Activated CD4-positive, alpha-beta T cell treated with anti-CD3 and anti-CD28 coated beads, Interleukin-2, amount 10 ng/mL, durations not matched to agents 24 days and 14 days (primary cell): Measurements from ENCODE around the gene GRSF1. TPM values are rescaled to one million over a fixed set of nuclear protein-coding genes. Genes with fewer than 3 reads are reported as not detected.
"Not testable (repeated sequence)": the region's sequence is repeated elsewhere in the genome, so short reads cannot be mapped to it uniquely, and the experiment has no call there.

Experiments
- DNase-seq: peaks from one replicate; pipeline ENCODE4 v3.0.0; 2022
- H3K27ac Mint-ChIP-seq: one replicate; pipeline ENCODE4 v1.8.0; 2022; ENCODE audit warnings: mild to moderate bottlenecking, mixed read lengths
- H3K27me3 Mint-ChIP-seq: one replicate; pipeline ENCODE4 v1.8.0; 2022; ENCODE audit warnings: mixed read lengths
- H3K36me3 Mint-ChIP-seq: one replicate; pipeline ENCODE4 v1.8.0; 2022; ENCODE audit warnings: low read depth, mild to moderate bottlenecking, mixed read lengths
- H3K4me1 Mint-ChIP-seq: one replicate; pipeline ENCODE4 v1.8.0; 2021; ENCODE audit warnings: mixed read lengths
- H3K4me3 Mint-ChIP-seq: one replicate; pipeline ENCODE4 v1.8.0; 2022; ENCODE audit warnings: mild to moderate bottlenecking, moderate library complexity, mixed read lengths
- H3K9me3 Mint-ChIP-seq: one replicate; pipeline ENCODE4 v1.8.0; 2021; ENCODE audit warnings: mixed read lengths
- intact Hi-C: fragments of 100-400 bp; cut with micrococcal nuclease; formaldehyde crosslinking; loops from one replicate; pipeline ENCODE4 v1.15.1; 2023
- total RNA-seq: library from RNA; stranded (reverse); gene quantifications from 2 replicates; pipeline ENCODE4 v1.2.3, GENCODE V29; 2022

GRSF1 gene
- total RNA-seq, 1 donor from 2014 or later, result 122 TPM

DNA sequence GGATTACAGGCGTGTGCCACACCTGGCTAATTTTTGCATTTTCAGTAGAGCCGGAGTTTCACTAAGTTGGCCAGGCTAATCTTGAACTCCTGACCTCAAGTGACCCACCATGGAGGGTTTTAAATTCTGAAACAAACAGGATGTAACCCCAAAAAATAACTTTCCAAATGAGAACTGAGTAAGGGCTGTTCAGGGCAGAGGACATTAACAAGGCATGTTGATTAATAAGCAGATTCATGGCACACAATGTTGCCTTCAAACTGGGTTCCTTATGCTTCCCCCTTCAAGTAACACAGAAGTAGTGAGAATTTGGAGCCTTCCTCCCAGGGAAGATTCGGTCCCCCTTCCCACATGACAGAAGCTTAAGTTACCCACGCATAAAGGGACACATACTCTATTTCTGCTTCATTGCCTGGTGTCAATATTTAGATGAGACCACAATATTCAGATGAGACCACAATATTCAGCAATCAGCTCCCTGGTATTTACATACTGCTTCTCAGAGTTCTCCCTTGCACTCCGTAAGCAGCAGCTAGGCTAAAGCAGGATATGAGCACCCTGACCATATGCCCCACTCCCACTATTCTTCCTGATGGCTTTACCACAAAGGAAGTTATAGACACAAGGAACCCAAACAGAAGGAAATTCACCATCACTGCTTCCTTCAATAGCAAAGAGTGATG lies 21.4 kb downstream of the GRSF1 start:
- no peak for DNase-seq
- Mint-ChIP-seq H3K36me3 (peaks cover 50% of the 10 kb centered on the region), H3K27me3 (no peaks in the 10 kb centered on the region), H3K9me3 (no peaks in the 10 kb centered on the region), H3K4me1 (peaks cover 16% of the 10 kb centered on the region), H3K4me3 (no peak overlapping the region), H3K27ac (peak overlapping the region; percentile 8)
- intact Hi-C loops, result no loop called here

DNA sequence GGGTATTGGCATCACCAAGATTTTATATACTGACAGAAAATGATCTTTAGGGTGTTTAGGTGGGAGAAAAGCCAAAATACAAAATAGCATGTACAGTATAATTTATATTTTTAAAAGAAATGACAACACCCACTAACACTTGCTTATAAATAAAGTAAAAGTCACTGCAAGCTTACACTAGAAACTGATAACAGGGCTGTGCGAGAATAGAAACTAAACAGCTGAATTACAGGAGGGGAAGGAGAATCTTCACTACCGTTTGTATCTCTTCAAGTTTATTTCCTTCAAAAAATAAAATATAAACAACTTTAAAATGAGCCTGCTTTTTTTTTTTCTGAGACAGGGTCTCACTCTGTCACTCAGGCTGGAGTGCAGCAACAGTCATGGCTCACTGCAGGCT lies 22.8 kb downstream of the GRSF1 start:
- no peak for DNase-seq
- no peaks in the 10 kb centered on the region for H3K9me3 Mint-ChIP-seq
- H3K4me1 Mint-ChIP-seq, result peaks cover 16% of the 10 kb centered on the region
- intact Hi-C loops, result no loop called here
- H3K27ac Mint-ChIP-seq, result no peak overlapping the region
- H3K4me3 Mint-ChIP-seq, result no peak overlapping the region
- H3K36me3 Mint-ChIP-seq, result peaks cover 38% of the 10 kb centered on the region
- H3K27me3 Mint-ChIP-seq, result no peaks in the 10 kb centered on the region

DNA sequence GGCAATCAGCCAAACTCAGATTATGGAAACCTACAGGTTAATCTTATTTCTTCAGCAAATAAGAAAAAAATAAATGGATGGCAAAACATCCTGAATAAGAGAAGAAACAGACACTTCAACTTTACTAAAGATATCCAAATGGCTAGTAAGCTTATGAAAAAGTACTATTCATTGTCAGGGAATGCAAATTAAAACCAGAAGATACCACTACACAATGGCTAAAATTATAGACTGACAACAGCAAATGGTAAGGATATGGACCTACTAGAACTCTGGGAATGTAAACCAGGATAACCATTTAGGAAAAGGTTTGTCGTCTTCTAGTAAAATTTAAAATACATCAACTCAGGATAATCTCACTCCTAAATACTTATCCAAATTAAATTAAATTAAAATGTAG lies 24.3 kb downstream of the GRSF1 start:
- intact Hi-C loops, result no loop called here

DNA sequence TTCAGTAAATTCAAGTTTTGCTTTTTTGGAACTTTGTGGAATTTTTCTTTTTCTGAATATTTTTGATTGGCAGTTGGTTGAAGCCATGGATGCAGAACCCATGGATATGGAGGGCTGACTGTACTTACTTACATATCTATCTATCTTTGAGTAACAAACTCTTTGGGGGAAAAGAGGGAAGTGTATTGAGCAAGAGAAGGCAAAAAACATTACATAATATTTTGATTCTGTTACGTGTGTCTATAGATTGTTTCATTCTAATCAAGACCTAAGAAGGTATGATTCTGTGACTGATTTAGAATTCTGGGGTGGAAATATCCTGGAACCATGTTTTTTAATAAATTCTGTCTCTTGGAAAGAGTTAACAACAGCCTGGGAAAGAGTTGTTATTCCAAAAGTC lies 31.5 kb downstream of the GRSF1 start:
- H3K4me1 Mint-ChIP-seq, result no peaks in the 10 kb centered on the region
- H3K36me3 Mint-ChIP-seq, result no peaks in the 10 kb centered on the region
- no peak overlapping the region for H3K4me3 Mint-ChIP-seq
- no peak for DNase-seq
- no peaks in the 10 kb centered on the region for H3K27me3 Mint-ChIP-seq
- intact Hi-C loops, result no loop called here
- no peak overlapping the region for H3K27ac Mint-ChIP-seq
- H3K9me3 Mint-ChIP-seq, result no peaks in the 10 kb centered on the region

More for the DNA sequence above, 24.3 kb downstream of the GRSF1 start:
- Mint-ChIP-seq H3K36me3 (peaks cover 31% of the 10 kb centered on the region), H3K9me3 (no peaks in the 10 kb centered on the region), H3K27ac (no peak overlapping the region), H3K27me3 (no peaks in the 10 kb centered on the region), H3K4me3 (no peak overlapping the region), H3K4me1 (peaks cover 16% of the 10 kb centered on the region)
- DNase-seq, result no peak

DNA sequence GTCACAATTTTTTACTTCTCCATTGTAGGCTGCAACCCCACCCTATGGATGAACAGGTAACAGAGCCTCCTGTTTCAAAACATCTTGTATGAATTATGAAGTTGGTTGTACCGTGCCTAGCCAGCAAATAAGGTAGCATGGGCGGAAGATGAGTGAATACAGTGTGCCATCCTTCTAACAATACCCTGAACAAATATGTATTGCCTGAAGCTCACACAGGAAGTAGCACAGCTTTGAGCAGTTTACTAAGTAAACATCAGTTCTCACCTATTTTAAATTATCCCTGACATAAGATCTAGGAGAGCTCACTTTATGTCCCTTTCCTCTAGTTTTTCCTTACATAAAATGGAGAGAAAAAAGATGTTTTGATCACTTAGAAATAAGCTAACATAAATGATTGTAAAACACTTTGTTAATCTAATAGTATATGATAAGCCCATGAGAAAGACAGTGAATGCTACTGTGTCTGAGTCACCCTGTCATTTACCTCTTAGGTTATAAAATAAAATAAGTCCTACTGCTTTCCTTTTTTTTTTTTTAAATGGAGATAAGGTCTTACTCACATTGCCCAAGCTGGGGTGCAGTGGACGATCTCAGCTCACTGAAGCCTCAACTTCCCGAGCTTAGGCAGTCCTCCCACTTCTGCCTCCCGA lies 36.6 kb downstream of the GRSF1 start:
- no peak overlapping the region for H3K4me3 Mint-ChIP-seq
- H3K27ac Mint-ChIP-seq, result no peak overlapping the region
- no peaks in the 10 kb centered on the region for H3K9me3 Mint-ChIP-seq
- intact Hi-C loops, result loop anchor here (5.0 kb wide), 3 partner anchors 34 to 96 kb away; partner anchors contain the start of gene GRSF1
- H3K4me1 Mint-ChIP-seq, result peaks cover 16% of the 10 kb centered on the region
- no peak for DNase-seq
- no peaks in the 10 kb centered on the region for H3K27me3 Mint-ChIP-seq
- H3K36me3 Mint-ChIP-seq, result no peaks in the 10 kb centered on the region

- intact Hi-C loops, result loop anchor here (1.0 to 5.0 kb wide), 5 partner anchors 36 to 113 kb away; partner anchors contain the start of genes GRSF1 and UTP3
- peaks cover 16% of the 10 kb centered on the region for H3K4me1 Mint-ChIP-seq
These were observed 38.4 kb downstream of the GRSF1 start for GRCh38 chr4:70801265-70801809.

DNA sequence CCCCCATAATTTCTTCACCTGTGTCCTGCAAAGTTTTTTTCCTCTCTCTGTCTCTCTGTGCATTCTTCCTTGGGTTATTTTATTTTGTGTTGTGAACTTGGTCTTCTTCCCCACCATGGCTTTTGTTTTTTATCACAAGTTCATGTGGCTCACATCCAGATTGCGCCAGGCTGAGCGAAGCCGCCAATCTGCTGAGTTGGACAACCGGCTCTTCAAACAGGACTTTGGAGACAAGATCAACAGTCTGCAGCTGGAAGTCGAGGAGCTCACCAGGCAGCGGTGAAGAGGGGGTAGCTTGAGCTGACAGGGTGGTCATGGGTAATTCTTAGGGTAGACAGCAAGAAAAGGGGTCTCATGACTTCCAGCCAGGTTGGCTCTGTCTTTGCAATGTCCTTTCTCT lies 46.1 kb downstream of the GRSF1 start:
- Mint-ChIP-seq H3K9me3 (no peaks in the 10 kb centered on the region), H3K36me3 (peaks cover 8% of the 10 kb centered on the region), H3K27ac (no peak overlapping the region), H3K27me3 (no peaks in the 10 kb centered on the region), H3K4me1 (peaks cover 2% of the 10 kb centered on the region), H3K4me3 (no peak overlapping the region)
- DNase-seq, result no peak
- intact Hi-C loops, result no loop called here

More at GRCh38 chr4:70801265-70801809, 38.4 kb downstream of the GRSF1 start:
- H3K27me3 Mint-ChIP-seq, result no peaks in the 10 kb centered on the region
- no peaks in the 10 kb centered on the region for H3K9me3 Mint-ChIP-seq
- H3K36me3 Mint-ChIP-seq, result peaks cover 3% of the 10 kb centered on the region
- H3K27ac Mint-ChIP-seq, result peak overlapping the region; percentile 74
- H3K4me3 Mint-ChIP-seq, result peak overlapping the region; percentile 21
- peak; percentile 65 for DNase-seq

- intact Hi-C loops, result no loop called here
- H3K4me3 Mint-ChIP-seq, result no peak overlapping the region
- peaks cover 10% of the 10 kb centered on the region for H3K36me3 Mint-ChIP-seq
- no peaks in the 10 kb centered on the region for H3K9me3 Mint-ChIP-seq
- H3K4me1 Mint-ChIP-seq, result peaks cover 2% of the 10 kb centered on the region
- DNase-seq, result no peak
- no peak overlapping the region for H3K27ac Mint-ChIP-seq
- H3K27me3 Mint-ChIP-seq, result no peaks in the 10 kb centered on the region
These were observed 51.0 kb downstream of the GRSF1 start for GRCh38 chr4:70788733-70789132.

GRCh38 chr4:70787496-70787895 lies 52.2 kb downstream of the GRSF1 start:
- Mint-ChIP-seq H3K4me1 (peaks cover 2% of the 10 kb centered on the region), H3K4me3 (no peak overlapping the region), H3K36me3 (peaks cover 10% of the 10 kb centered on the region), H3K9me3 (no peaks in the 10 kb centered on the region), H3K27me3 (no peaks in the 10 kb centered on the region), H3K27ac (no peak overlapping the region)
- no peak for DNase-seq
- intact Hi-C loops, result no loop called here

DNA sequence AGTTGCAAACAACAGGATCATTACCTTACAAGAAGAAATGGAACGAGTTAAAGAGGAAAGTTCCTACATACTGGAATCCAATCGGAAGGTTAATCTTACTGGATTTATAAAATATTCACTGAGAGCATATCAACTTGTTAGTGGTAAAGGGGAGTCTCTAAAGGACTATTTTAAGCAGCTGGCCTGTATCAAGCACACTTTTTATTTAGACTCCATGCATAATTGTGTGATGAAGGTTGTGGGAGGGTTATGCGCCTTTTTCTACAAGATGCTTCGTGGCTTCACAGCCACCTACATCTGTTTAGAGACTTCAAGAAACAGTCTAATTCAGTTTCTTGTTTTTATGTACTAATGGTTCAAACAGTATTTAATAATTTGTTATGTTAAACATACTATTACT lies 56.6 kb downstream of the GRSF1 start:
- Mint-ChIP-seq H3K4me1 (no peaks in the 10 kb centered on the region), H3K27ac (no peak overlapping the region), H3K27me3 (no peaks in the 10 kb centered on the region), H3K9me3 (no peaks in the 10 kb centered on the region), H3K36me3 (peaks cover 3% of the 10 kb centered on the region), H3K4me3 (no peak overlapping the region)
- no peak for DNase-seq
- intact Hi-C loops, result no loop called here

GRCh38 chr4:70778888-70779422 lies 60.7 kb downstream of the GRSF1 start:
- H3K36me3 Mint-ChIP-seq, result no peaks in the 10 kb centered on the region
- no peak for DNase-seq
- H3K27ac Mint-ChIP-seq, result no peak overlapping the region
- no peaks in the 10 kb centered on the region for H3K27me3 Mint-ChIP-seq
- H3K4me1 Mint-ChIP-seq, result peaks cover 2% of the 10 kb centered on the region
- H3K4me3 Mint-ChIP-seq, result no peak overlapping the region
- no peaks in the 10 kb centered on the region for H3K9me3 Mint-ChIP-seq
- intact Hi-C loops, result no loop called here

DNA sequence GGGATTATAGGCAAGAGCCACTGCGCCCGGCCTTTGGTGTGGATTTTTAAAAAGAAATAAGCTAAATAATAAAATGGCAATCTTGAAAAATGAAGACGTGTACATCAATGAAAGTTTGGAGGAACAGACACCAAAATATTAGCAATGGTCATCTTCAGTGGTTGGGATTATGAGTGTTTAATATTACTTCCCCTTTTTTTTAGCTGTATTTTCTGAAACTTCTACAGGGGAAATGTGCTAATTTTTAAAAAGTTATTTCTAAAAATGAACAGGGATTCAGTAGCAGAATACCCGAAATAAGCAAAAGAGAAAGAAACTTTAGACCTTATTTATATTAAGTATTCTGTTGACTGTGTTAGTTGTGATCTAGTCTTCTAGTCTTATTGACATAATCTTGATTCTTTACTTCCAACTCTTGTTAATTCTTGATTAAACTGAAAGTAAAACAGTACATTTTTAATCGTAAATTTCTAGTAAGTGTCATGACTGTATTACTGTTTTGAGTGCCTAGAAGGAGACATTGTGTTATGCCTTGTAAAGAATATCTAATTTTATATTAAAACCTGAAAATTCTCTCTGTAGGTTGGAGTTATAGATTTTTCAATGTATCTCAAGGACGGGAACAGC lies 66.6 kb downstream of the GRSF1 start:
- Mint-ChIP-seq H3K36me3 (peaks cover 5% of the 10 kb centered on the region), H3K27me3 (no peaks in the 10 kb centered on the region), H3K9me3 (no peaks in the 10 kb centered on the region), H3K27ac (no peak overlapping the region), H3K4me3 (no peak overlapping the region), H3K4me1 (peaks cover 2% of the 10 kb centered on the region)
- DNase-seq, result no peak
- intact Hi-C loops, result no loop called here

DNA sequence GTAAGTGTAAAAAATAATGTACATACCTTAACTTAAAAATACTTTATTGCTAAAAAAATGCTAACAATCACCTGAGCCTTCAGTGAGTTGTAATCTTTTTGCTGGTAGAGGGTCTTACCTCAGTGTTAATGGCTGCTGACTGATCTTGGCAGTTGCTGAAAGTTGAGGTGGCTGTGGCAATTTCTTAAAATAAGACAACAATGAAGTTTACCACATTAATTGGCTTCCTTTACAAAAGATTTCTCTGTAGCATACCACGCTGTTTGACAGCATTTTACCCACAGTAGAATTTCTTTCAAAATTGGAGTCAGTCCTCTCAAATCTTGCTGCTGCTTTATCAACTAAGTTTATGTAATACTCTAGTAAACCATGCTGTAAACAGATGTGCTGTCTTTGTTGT lies 70.3 kb downstream of the GRSF1 start:
- DNase-seq, H3K9me3 Mint-ChIP-seq, H3K4me3 Mint-ChIP-seq, H3K27me3 Mint-ChIP-seq, intact Hi-C loops, H3K27ac Mint-ChIP-seq, H3K4me1 Mint-ChIP-seq: not testable (repeated sequence)
- H3K36me3 Mint-ChIP-seq, result peaks cover 11% of the 10 kb centered on the region
